Right cardiac atrium (tissue), 5 donors: ENCODE data around the gene MAGEL2. TPM values are rescaled to one million over a fixed set of nuclear protein-coding genes. Genes with fewer than 3 reads are reported as not detected.
"Not testable (repeated sequence)": the region's sequence is repeated elsewhere in the genome, so short reads cannot be mapped to it uniquely, and the experiment has no call there.

Experiments used
- ATAC-seq, 2 donors: fragments of 200-7000 bp; cut with Tn5 transposase; one replicate each; pipeline versions ENCODE4 v1.8.0 to v1.9.1; 2020; ENCODE audit warnings: moderate library complexity in 2 of 2, mild to moderate bottlenecking in 1 of 2
- DNase-seq, 3 donors: peaks; one replicate each; pipeline ENCODE4 v3.0.0-alpha.2; 2020
- H3K27ac ChIP-seq: one replicate; pipeline ENCODE4 v1.5.1; 2013; ENCODE audit warnings: mild to moderate bottlenecking, low read length, control low read depth, moderate library complexity
- H3K27me3 ChIP-seq: one replicate; pipeline ENCODE4 v1.6.1; 2013; ENCODE audit not compliant: control insufficient read depth, insufficient read depth
- H3K4me1 ChIP-seq: one replicate; pipeline ENCODE4 v1.6.1; 2013; ENCODE audit warnings: low read length; ENCODE audit not compliant: control insufficient read depth, insufficient read depth
- H3K4me3 ChIP-seq: one replicate; pipeline ENCODE4 v1.5.1; 2013; ENCODE audit warnings: low read length, control low read depth
- H3K9me3 ChIP-seq: one replicate; pipeline ENCODE4 v1.6.1; 2013; ENCODE audit warnings: low read length; ENCODE audit not compliant: control insufficient read depth
- WGBS: extraction: QIAGEN DNeasy Blood & Tissue Kit; methylation state at CpG from one replicate; pipeline ENCODE4 v1.1.7; 2013; 5-methylcytosine and 5-hydroxymethylcytosine counted together
- intact Hi-C, 4 donors: fragments of 100-400 bp; cut with DNase I; formaldehyde crosslinking; loops; one replicate each; pipeline versions ENCODE4 v1.11.0 to v1.14.0; 2022 to 2023
- polyA plus RNA-seq: library from polyadenylated mRNA; stranded (reverse); fragments of 200-250 nt; gene quantifications from one replicate; pipeline ENCODE4 v1.2.3, GENCODE V29; 2013
- total RNA-seq, 4 donors: library from RNA; stranded (reverse); fragmentation: NEBNext Ultra II Directional; extraction: Animal tissue kit (Norgen Biotek cat#: 25700); gene quantifications; one replicate each; pipeline ENCODE4 v1.2.1, GENCODE V29; 2021
- donor health status: healthy with polysubstance abuse.
- donor health status: DM: no; HTN: yes; CAD: no.
- donor health status: DM: no; HTN: no; CAD: no.
- donor health status: DM: no; HTN: yes; CAD: no; lungs with severe emphysema.
- donor health status: DM: yes; HTN: yes; CAD: no.

MAGEL2 gene
- total and polyA plus RNA-seq, 5 donors = 0.02 to 0.23 (median 0.14) TPM

- intact Hi-C loops = loop anchor here in 1 of 4 donors (10.0 kb wide), 1 partner anchor 59 kb away; no protein-coding TSS in a partner anchor
- H3K27ac ChIP-seq = no peak overlapping the region
- no peaks in the 10 kb centered on the region for H3K9me3 ChIP-seq
- no peak overlapping the region for H3K4me3 ChIP-seq
- no peaks in the 10 kb centered on the region for H3K4me1 ChIP-seq
- 84% methylated on average over 2 of the region's 2 CpGs for WGBS
- no peaks in the 10 kb centered on the region for H3K27me3 ChIP-seq
- ATAC-seq (no peak), DNase-seq (no peak)
Measured at GRCh38 chr15:23606226-23606625, 41.4 kb downstream of the MAGEL2 start.

GRCh38 chr15:23602124-23602523, 45.5 kb downstream of the MAGEL2 start:
- 94% methylated on average over 6 of the region's 6 CpGs for WGBS

GRCh38 chr15:23599053-23599452, 48.6 kb downstream of the MAGEL2 start:
- Histone ChIP-seq H3K9me3 (no peaks in the 10 kb centered on the region), H3K4me3 (no peak overlapping the region), H3K4me1 (no peaks in the 10 kb centered on the region), H3K27me3 (no peaks in the 10 kb centered on the region), H3K27ac (no peak overlapping the region)
- ATAC-seq = no peak
- DNase-seq = no peak
- WGBS = 69% methylated on average over 1 of the region's 1 CpG
- intact Hi-C loops = no loop called here

More at GRCh38 chr15:23602124-23602523, 45.5 kb downstream of the MAGEL2 start:
- no peak overlapping the region for H3K27ac ChIP-seq
- no peaks in the 10 kb centered on the region for H3K4me1 ChIP-seq
- no peak for DNase-seq
- H3K27me3 ChIP-seq = no peaks in the 10 kb centered on the region
- H3K4me3 ChIP-seq = no peak overlapping the region
- ATAC-seq = no peak
- H3K9me3 ChIP-seq = no peaks in the 10 kb centered on the region
- intact Hi-C loops = loop anchor here in 1 of 4 donors (10.0 kb wide), 1 partner anchor 63 kb away; no protein-coding TSS in a partner anchor

GRCh38 chr15:23597278-23597677, 50.4 kb downstream of the MAGEL2 start:
- H3K27me3 ChIP-seq, H3K27ac ChIP-seq, DNase-seq, ATAC-seq, intact Hi-C loops, H3K4me1 ChIP-seq, H3K9me3 ChIP-seq, H3K4me3 ChIP-seq: not testable (repeated sequence)
- WGBS = 85% methylated on average over 14 of the region's 14 CpGs

- H3K4me3 ChIP-seq = no peak overlapping the region
- H3K27me3 ChIP-seq = no peaks in the 10 kb centered on the region
- WGBS = 72% methylated on average over 5 of the region's 5 CpGs
Measured at GRCh38 chr15:23596736-23597135, 50.9 kb downstream of the MAGEL2 start.

GRCh38 chr15:23595368-23595767, 52.3 kb downstream of the MAGEL2 start:
- DNase-seq (no peak), ATAC-seq (no peak)
- Histone ChIP-seq H3K27me3 (no peaks in the 10 kb centered on the region), H3K4me3 (no peak overlapping the region), H3K27ac (no peak overlapping the region), H3K9me3 (no peaks in the 10 kb centered on the region), H3K4me1 (no peaks in the 10 kb centered on the region)
- WGBS = 47% methylated on average over 2 of the region's 2 CpGs
- intact Hi-C loops = no loop called here

More at GRCh38 chr15:23596736-23597135, 50.9 kb downstream of the MAGEL2 start:
- no peak for ATAC-seq
- intact Hi-C loops = no loop called here
- no peaks in the 10 kb centered on the region for H3K4me1 ChIP-seq
- no peak for DNase-seq
- no peak overlapping the region for H3K27ac ChIP-seq
- H3K9me3 ChIP-seq = no peaks in the 10 kb centered on the region

GRCh38 chr15:23594252-23594770, 53.4 kb downstream of the MAGEL2 start:
- no peak overlapping the region for H3K4me3 ChIP-seq
- no peak for ATAC-seq
- intact Hi-C loops = no loop called here
- no peaks in the 10 kb centered on the region for H3K4me1 ChIP-seq
- DNase-seq = no peak
- H3K9me3 ChIP-seq = no peaks in the 10 kb centered on the region
- 73% methylated on average over 7 of the region's 7 CpGs for WGBS
- no peak overlapping the region for H3K27ac ChIP-seq
- no peaks in the 10 kb centered on the region for H3K27me3 ChIP-seq

Other genes with a start within 250 kb of the MAGEL2 start
- not detected for gene GOLGA6L2, start 200.6 kb downstream of the MAGEL2 start, total RNA-seq
- not detected for gene GOLGA6L2, start 200.6 kb downstream of the MAGEL2 start, polyA plus RNA-seq
- gene MKRN3, start 82.2 kb downstream of the MAGEL2 start, total RNA-seq = 1 to 10 TPM in 2 of 4 donors, under 1 TPM in 1, not detected in 1; 0.51 to 1.5 (median 1.1) TPM
- gene MKRN3, start 82.2 kb downstream of the MAGEL2 start, polyA plus RNA-seq = 0.23 TPM
- gene NDN, start 39.4 kb upstream of the MAGEL2 start, total RNA-seq = 10 to 100 TPM; 41.6 to 60.0 (median 51.5) TPM
- 37.9 TPM for gene NDN, start 39.4 kb upstream of the MAGEL2 start, polyA plus RNA-seq